GM19099 (cell line): ENCODE data around the gene CHRM2.

Source experiments
- POLR2A ChIP-seq: IDR thresholded peaks from 3 replicates; pipeline ENCODE4 v1.6.1; 2011; ENCODE audit warnings: low read depth; ENCODE audit not compliant: insufficient read length; ENCODE audit errors: extremely low read depth

Gene CHRM2

DNA sequence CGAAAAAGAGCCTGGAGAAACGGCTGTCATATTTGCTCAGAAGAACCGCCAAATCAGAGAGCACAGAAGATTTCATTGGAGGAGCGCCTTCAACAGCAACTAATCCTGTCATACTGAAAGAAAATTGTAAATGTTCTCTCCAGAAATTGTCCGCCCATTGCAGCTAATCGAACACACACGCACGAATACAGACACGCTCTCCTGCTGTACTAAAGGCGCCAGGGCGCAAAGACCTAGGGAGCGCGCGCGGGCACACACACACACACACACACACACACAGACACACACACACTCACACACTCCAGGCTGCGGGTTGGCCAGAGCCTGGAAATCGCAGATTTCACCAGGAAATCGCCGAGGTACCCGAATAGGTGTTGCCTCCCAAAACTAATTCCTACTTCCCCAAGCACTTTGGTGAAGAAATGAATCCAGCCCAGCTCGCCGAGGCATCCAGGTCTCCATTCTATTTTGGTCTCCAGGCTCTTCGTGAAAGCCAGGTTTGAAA is at the start of gene CHRM2:
Gene CHRM2 (plus strand): TSS at position 157 of the 505 bp plus-strand sequence. CDS start 146,214 bp downstream, outside the sequence.
- no peak for TF ChIP-seq POLR2A

GRCh38 chr7:136845899-136846465 is 22.5 kb upstream of the CHRM2 start:
- TF ChIP-seq POLR2A: no peak

DNA sequence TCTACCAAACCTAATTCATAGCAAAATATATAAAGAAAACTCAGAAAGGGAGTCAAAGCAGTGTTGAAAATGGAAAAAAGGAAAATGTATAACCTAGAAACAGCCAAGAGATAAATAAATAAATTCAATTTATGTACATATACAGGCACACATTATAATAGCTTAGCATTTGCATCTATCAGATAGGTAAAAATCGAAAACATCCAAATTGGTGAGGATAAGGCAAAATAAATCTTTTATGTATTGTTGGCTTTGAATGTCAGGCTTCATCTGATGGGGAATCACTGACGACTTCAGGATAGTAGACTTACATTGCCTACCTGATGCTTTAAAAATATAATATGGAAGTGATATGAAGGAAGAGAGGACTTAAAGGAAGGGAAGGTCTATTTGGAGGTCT is 20.6 kb upstream of the CHRM2 start:
- no peak for TF ChIP-seq POLR2A

DNA sequence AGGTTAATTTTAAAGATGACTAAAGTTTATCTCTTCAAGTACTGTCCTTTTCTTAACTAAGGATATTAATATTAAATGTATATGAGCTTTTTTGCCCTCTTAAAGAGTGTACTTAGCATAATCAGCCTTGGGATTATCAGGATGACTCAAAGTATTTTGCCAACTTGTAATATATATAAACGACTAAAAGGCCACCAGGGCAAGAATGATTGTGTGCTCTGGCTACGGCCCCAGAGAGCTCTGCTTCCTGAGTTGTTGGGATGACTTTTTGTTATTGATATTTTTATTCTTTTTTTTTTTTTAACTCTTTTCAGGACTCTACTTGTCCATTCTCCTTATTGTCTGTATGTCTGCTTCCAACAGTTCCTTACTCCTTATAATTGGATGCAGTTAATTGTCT is 14.8 kb upstream of the CHRM2 start:
- TF ChIP-seq POLR2A: no peak

GRCh38 chr7:136857573-136857972 is 10.9 kb upstream of the CHRM2 start:
- no peak for TF ChIP-seq POLR2A

DNA sequence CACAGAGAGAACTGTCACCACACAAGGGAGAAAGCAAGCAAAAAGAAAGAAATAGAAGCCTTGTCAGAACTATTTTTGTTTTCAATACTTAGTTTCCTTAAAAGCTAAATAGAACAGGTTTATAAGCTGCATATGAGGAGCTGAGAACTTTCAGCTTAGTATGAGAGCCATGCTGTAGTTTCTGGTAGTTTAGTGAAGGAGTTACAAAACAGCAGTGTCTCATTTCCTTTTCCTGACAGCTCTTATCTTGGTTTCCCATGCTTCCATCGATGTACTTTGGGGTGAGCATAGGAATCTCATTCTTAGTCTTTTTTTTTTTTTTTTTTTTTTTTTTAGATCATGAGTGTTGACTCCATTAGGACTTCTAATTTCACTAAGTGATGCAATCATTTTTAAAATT is 8.6 kb upstream of the CHRM2 start:
- no peak for TF ChIP-seq POLR2A

- TF ChIP-seq POLR2A: no peak
These were observed 3.2 kb upstream of the CHRM2 start for GRCh38 chr7:136865236-136865635.

GRCh38 chr7:136865777-136866176 is 2.7 kb upstream of the CHRM2 start:
- TF ChIP-seq POLR2A: no peak

- no peak for TF ChIP-seq POLR2A
These were observed 829 bp downstream of the CHRM2 start for GRCh38 chr7:136869001-136869961.

DNA sequence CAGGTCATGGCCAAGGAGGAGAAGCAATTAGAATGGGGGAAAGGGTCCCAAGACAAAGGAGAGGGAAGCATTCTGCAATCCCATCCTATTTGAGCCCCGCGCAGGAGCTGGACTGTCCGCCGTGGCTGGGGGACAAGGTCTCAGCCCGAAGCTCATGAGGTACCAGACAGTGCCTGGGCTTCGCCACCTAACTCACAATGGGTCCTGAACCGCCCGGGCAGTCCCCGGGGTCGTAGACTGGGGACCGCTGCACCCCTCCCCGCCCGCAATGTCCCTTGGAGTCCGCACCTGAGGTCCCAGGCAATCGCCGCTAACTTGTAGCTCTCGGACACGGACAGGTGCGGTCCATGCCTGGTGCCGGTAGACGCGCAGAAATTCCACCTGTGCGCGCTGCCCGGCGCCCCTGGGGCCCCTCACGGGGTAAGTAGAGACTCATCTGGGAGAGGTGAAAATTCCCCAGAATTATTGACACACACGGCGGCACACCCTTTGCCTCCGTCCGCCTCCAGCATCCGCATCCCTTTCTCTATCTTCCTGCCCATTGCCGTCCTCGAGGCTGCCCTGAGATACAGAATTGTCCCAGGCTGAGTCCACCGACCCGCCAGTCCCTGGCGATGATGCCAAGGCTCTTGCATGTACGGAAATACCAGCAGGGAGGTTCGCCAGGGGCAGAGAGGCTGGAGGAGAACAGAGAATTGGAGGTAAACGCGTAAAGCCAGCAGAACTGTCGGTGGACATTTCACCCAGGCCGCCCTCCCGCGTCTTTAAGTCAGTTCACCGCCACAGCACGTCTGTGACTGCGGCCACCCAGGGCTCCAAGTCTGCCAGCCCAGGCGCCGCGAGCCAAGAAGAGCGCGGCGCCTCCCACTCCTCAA is 1.8 kb downstream of the CHRM2 start:
- no peak for TF ChIP-seq POLR2A

DNA sequence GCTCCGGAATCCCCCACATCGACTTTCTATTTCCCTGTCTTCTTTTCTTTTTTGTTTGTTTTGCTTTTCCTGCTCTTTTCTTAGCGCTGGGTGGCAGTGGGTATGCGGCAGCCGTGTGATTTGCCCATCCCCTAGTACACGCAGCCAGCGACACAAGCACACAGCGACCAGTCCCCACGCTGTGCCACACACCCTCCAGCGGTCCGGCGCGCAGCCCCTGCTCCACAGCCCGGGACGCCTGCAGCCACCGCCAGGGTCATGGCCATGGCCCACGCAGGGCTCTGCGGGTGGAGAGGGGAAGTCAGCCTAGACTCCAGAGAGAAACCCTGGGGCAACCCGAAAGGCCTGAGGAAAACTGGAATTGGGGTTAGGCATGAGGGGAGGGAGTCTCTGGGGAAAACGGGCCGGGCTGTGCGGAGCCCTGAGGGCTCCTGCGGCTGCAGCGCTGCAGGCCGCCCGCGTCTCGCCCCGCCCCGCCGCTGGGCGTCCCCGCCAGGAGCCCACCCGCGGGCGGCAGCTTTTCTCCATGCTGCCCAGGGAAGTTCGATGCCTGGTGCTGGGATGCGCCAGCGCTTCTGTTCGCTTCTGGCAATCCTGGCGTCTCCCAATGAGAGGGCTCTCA is 2.5 kb downstream of the CHRM2 start:
- TF ChIP-seq POLR2A: no peak

GRCh38 chr7:136874393-136875032 is 6.1 kb downstream of the CHRM2 start:
- TF ChIP-seq POLR2A: no peak

GRCh38 chr7:136877509-136877908 is 9.1 kb downstream of the CHRM2 start:
- no peak for TF ChIP-seq POLR2A

DNA sequence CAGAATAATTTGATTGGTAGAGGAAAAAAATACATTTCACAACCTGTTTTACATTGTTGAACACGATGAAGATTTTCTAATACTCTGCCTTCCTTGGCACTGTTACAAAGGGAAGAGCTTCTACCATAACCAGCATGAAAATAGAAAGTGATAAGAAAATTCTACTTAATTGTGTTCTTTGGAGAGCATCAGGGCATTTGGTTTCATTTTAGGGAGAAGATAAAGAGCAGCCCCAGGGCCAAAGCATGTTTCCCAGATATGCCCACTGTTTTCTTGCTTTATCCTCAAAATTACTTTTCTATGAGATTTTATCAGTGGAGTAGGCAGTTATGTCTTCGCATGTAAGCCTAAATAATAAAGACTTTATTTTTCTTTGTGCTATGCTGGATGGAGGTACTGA is 9.5 kb downstream of the CHRM2 start:
- no peak for TF ChIP-seq POLR2A

- no peak for TF ChIP-seq POLR2A
These were observed 10.4 kb downstream of the CHRM2 start for GRCh38 chr7:136878878-136879277.

DNA sequence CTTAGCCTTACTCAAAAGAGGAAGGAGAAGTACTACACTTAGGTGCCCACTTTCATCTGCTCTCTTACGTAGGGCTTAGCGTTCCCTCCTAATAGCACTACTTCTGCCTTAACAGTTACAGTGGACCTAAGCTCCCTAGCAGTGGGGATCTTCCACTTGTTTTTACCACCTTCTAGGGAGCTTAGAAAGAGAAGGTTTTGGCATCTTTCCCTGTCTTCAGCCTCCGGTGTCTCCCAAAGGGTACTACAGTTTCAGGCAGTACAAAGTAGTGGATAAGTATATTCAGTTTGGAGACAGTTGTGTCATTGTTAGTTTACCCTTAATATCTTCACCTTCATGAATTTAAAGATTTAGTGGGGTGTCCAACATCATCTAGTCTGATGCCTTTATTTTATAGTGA is 14.6 kb downstream of the CHRM2 start:
- no peak for TF ChIP-seq POLR2A
